ENCODE results near the gene ZNF469.

- TF ChIP-seq CTCF (IDR thresholded peaks at IDR 0.05) (no peak), POLR2A (IDR thresholded peaks at IDR 0.05) (no peak)
These were observed 43.9 kb upstream of the ZNF469 start for GRCh38 chr16:88338896-88339295.

Data from lower leg skin (tissue), 3 donors.